A549 (cell line): ENCODE results near the gene BLACAT1. TPM values are rescaled to one million over a fixed set of nuclear protein-coding genes. Genes with fewer than 3 reads are reported as not detected.

Source experiments
- ATAC-seq, 2 experiments: fragments of 200-7000 bp in 1 of 2; fragments of >200 bp in 1 of 2; cut with Nextera tagmentation in 1 of 2; cut with Tn5 transposase in 1 of 2; 3 replicates each; pipeline versions ENCODE4 v1.8.0 to v1.9.1; 2018 to 2020; ENCODE audit warnings: mild to moderate bottlenecking in 1 of 2, moderate library complexity in 1 of 2
- CTCF ChIA-PET: fragments of 300-600 bp; sonication (Branson Sonifier 250); formaldehyde crosslinking; extraction: SDS; loops from one replicate; lab custom pipeline; 2021; ENCODE audit warnings: antibody characterized with exemption, inconsistent platforms; lab: Yijun Ruan, JAX
- POLR2A ChIA-PET: fragments of 350-600 bp; formaldehyde crosslinking; extraction: SDS; loops from one replicate; lab custom pipeline; 2021; ENCODE audit warnings: antibody characterized with exemption, inconsistent platforms; lab: Yijun Ruan, JAX
- DNase-seq, 2 experiments: peaks; one replicate each; pipeline versions ENCODE4 v3.0.0 to v3.0.0-alpha.2; 2011 to 2016; ENCODE audit warnings: low read depth in 1 of 2, low spot score in 1 of 2
- FAIRE-seq: peaks from 2 replicates; lab custom pipeline; 2011; peaks lifted over from hg19 to GRCh38; lab: Jason Lieb, UNC
- H3K27ac ChIP-seq, 2 experiments: fragments of >200 bp; sonication (Bioruptor Twin); formaldehyde crosslinking; 3 replicates each; pipeline ENCODE4 v1.5.1; 2016 to 2017
- H3K4me1 ChIP-seq: fragments of >200 bp; sonication (Bioruptor Twin); formaldehyde crosslinking; 3 replicates; pipeline ENCODE4 v1.6.1; 2016
- H3K4me2 ChIP-seq: fragments of >200 bp; sonication (Bioruptor Twin); formaldehyde crosslinking; 3 replicates; pipeline ENCODE4 v1.6.1; 2016
- H3K4me3 ChIP-seq: fragments of >200 bp; sonication (Bioruptor Twin); formaldehyde crosslinking; 3 replicates; pipeline ENCODE4 v1.5.1; 2016
- H3K9me3 ChIP-seq: fragments of >200 bp; sonication (Bioruptor Twin); formaldehyde crosslinking; 3 replicates; pipeline ENCODE4 v1.6.1; 2016
- BHLHE40 ChIP-seq: IDR thresholded peaks from 2 replicates; pipeline ENCODE4 v1.6.1; 2012; ENCODE audit warnings: low read depth, low read length, inconsistent platforms
- CBX2 ChIP-seq: fragments of 200-600 bp; sonication (generic); IDR thresholded peaks from 2 replicates; pipeline ENCODE4 v1.6.1; 2016; ENCODE audit warnings: low read depth, mild to moderate bottlenecking, borderline replicate concordance
- EHF ChIP-seq: fragments of 250-450 bp; sonication (Bioruptor Pico); IDR thresholded peaks from 2 replicates; pipeline ENCODE4 v1.5.0; 2020; ENCODE audit warnings: mild to moderate bottlenecking
- FOSB ChIP-seq: fragments of 250-450 bp; sonication (Bioruptor Pico); IDR thresholded peaks from 2 replicates; pipeline ENCODE4 v1.5.0; 2020; ENCODE audit warnings: mild to moderate bottlenecking, moderate library complexity
- HDAC2 ChIP-seq: fragments of 200-600 bp; sonication (generic); IDR thresholded peaks from 2 replicates; pipeline ENCODE4 v1.6.1; 2016
- HOXA7 ChIP-seq: fragments of 250-450 bp; sonication (Bioruptor Pico); IDR thresholded peaks from 2 replicates; pipeline ENCODE4 v1.5.0; 2020; ENCODE audit warnings: mild to moderate bottlenecking, moderate library complexity
- HOXB13 ChIP-seq: fragments of 250-450 bp; sonication (Bioruptor Pico); IDR thresholded peaks from 2 replicates; pipeline ENCODE4 v1.5.0; 2020; ENCODE audit warnings: low read depth, mild to moderate bottlenecking, moderate library complexity
- KDM1A ChIP-seq: fragments of 200-600 bp; sonication (generic); IDR thresholded peaks from 2 replicates; pipeline ENCODE4 v1.6.1; 2016; ENCODE audit warnings: low read depth, mild to moderate bottlenecking
- NR3C1 ChIP-seq: fragments of >200 bp; sonication (Bioruptor Twin); formaldehyde crosslinking; IDR thresholded peaks from 3 replicates; pipeline ENCODE4 v1.6.1; 2017
- POLR2A ChIP-seq: IDR thresholded peaks from 2 replicates; pipeline ENCODE4 v1.6.1; 2012; ENCODE audit warnings: mild to moderate bottlenecking, low read length
- POLR2AphosphoS2 ChIP-seq: conservative IDR thresholded peaks from 2 replicates; pipeline ENCODE4 v1.6.1; 2012; ENCODE audit warnings: low read length, improper control_type of control experiment, inconsistent platforms
- RAD21 ChIP-seq, 2 experiments: fragments of >200 bp in 1 of 2; sonication (Bioruptor Twin) in 1 of 2; formaldehyde crosslinking in 1 of 2; IDR thresholded peaks in 1 of 2; conservative IDR thresholded peaks in 1 of 2; 2 replicates in 1 of 2; 3 replicates in 1 of 2; pipeline ENCODE4 v1.6.1; 2012 to 2018; ENCODE audit warnings: inconsistent platforms in 1 of 2
- RARB ChIP-seq: fragments of 250-450 bp; sonication (Bioruptor Pico); IDR thresholded peaks from 2 replicates; pipeline ENCODE4 v1.8.0; 2021; ENCODE audit warnings: mild to moderate bottlenecking, moderate library complexity
- RCOR1 ChIP-seq: fragments of 150-350 bp; IDR thresholded peaks from 2 replicates; pipeline ENCODE4 v1.6.1; 2014; ENCODE audit warnings: antibody characterized with exemption, low read length, low read depth
- TFCP2L1 ChIP-seq: fragments of 250-450 bp; sonication (Bioruptor Pico); IDR thresholded peaks from 2 replicates; pipeline ENCODE4 v1.5.0; 2021; ENCODE audit warnings: mild to moderate bottlenecking
- WGBS: methylation state at CpG from one replicate; pipeline ENCODE4 v1.1.6; 2017; ENCODE audit errors: missing lambda C conversion rate; 5-methylcytosine and 5-hydroxymethylcytosine counted together
- polyA plus RNA-seq, 4 experiments: library from polyadenylated mRNA; depleted of rRNA in 3 of 4; stranded (reverse); fragments of >200 nt; fragmentation: RNase III in 1 of 4; extraction: RNeasy Plus Mini Kit Qiagen cat#74134 plus additional on column Dnase treatment in 1 of 4; gene quantifications; 2 replicates in 3 of 4; 3 replicates in 1 of 4; pipeline ENCODE4 v1.2.3, GENCODE V29; 2011 to 2017
- TF ChIP-seq, protein P1 (sequence below): IDR thresholded peaks from 2 replicates; pipeline ENCODE4 v1.6.1; 2012
- TF ChIP-seq, protein P2 (sequence below): fragments of 150-350 bp; IDR thresholded peaks from 2 replicates; pipeline ENCODE4 v1.6.1; 2014; ENCODE audit warnings: low read depth, mild to moderate bottlenecking, low read length
- TF ChIP-seq, protein P3 (sequence below): fragments of 250-450 bp; sonication (Bioruptor Pico); IDR thresholded peaks from 2 replicates; pipeline ENCODE4 v1.5.0; 2021; ENCODE audit warnings: mild to moderate bottlenecking, moderate library complexity, borderline replicate concordance

Gene BLACAT1
- polyA plus RNA-seq, 2 of the 4 experiments (the other 2 are of a cell fraction) = 0.09 TPM; not detected in 1

DNA sequence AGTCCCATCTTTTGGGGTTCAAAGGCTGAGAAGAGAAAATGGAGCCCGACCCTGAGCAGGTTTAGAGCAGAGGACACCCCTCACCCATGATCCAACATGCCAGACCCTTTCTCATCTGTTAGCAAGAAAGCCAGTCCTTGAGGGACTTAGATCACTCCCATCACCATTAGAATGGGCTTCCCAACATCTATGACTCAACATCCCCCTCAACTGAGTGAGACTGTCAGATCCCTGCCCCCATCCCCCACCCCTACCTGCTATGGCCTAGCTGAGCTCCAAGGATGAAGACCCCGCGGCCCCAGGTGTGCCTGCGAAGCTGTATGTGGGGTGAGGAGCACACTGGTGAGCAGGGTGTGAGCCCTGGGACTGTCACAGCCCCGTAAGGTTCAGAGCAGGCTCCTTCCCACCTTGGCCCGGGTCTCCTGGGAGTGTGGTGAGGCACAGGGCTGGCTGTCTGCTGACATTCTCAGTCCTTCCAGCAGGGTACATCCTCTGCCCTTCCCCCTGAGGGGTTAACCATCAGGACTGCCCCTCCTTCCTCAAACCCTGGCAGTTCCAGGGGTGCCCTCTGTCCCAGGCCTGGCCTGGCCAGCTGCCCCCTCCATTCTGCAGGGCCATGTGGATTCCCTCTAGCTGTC lies 21.4 kb upstream of the BLACAT1 start:
- Histone ChIP-seq H3K4me3 (no peak overlapping the region), H3K27ac (peak overlapping the region; percentile 21 to 66; a peak in 4 of 6 replicates), H3K4me2 (peak overlapping the region; percentile 60; the same call in 2 of the 3 replicates), H3K9me3 (peaks cover 22% of the 10 kb centered on the region), H3K4me1 (peaks cover 17% of the 10 kb centered on the region)
- ChIA-PET POLR2A (interaction anchor here (1.1 kb wide), 1 partner anchor 155 kb away, joined by 3 read pairs; the partner anchor contains the start of gene ELK4), CTCF (interaction anchor here (1.3 to 26.5 kb wide), 6 partner anchors 8 to 80 kb away, joined by 3 to 560 read pairs (median 12); no protein-coding TSS in a partner anchor)
- TF ChIP-seq RCOR1 (no peak), TFCP2L1 (CRISPR knock-in tag) (no peak), CBX2 (no peak), EHF (no peak), FOSB (CRISPR knock-in tag) (no peak)
- TF ChIP-seq, protein P1, sequence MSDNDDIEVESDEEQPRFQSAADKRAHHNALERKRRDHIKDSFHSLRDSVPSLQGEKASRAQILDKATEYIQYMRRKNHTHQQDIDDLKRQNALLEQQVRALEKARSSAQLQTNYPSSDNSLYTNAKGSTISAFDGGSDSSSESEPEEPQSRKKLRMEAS = no peak
- WGBS = 60% methylated on average over 4 of the region's 6 CpGs
- FAIRE-seq (no peak), DNase-seq (no peak), ATAC-seq (peak; percentile 47 to 56)

DNA sequence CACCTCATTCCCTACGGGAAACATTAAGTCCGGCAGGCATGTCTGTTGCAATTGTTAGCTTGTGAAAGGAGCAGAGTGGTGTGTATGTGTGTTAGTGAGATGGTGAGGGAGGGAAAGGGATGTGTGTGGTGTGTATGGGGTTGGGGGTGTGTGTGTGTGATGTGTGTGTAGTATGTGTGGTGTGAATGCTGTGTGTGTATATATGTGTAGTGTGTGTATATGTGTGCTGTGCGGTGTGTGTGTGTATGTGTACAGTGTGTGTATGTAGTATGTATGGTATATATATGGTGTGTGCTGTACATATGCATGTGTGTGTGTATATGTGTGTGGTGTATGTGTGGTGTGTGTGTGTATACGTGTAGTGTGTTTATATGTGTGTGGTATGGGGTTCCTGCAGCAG lies 20.8 kb upstream of the BLACAT1 start:
- ATAC-seq (no peak), DNase-seq (no peak), FAIRE-seq (peak; percentile 7)
- no peak overlapping the region; a peak in 2 of 6 replicates for H3K27ac ChIP-seq
- H3K4me3 ChIP-seq = no peak overlapping the region
- WGBS = 90% methylated on average over 4 of the region's 4 CpGs
- peaks cover 22% of the 10 kb centered on the region for H3K9me3 ChIP-seq
- CTCF ChIA-PET = interaction anchor here (1.3 to 11.9 kb wide), 3 partner anchors 10 to 203 kb away, joined by 4 to 158 read pairs (median 8); no protein-coding TSS in a partner anchor
- peaks cover 17% of the 10 kb centered on the region for H3K4me1 ChIP-seq
- H3K4me2 ChIP-seq = no peak overlapping the region
- POLR2A ChIA-PET = no interaction called here
- TF ChIP-seq HOXB13 (CRISPR knock-in tag) = no peak
- TF ChIP-seq, protein P2, sequence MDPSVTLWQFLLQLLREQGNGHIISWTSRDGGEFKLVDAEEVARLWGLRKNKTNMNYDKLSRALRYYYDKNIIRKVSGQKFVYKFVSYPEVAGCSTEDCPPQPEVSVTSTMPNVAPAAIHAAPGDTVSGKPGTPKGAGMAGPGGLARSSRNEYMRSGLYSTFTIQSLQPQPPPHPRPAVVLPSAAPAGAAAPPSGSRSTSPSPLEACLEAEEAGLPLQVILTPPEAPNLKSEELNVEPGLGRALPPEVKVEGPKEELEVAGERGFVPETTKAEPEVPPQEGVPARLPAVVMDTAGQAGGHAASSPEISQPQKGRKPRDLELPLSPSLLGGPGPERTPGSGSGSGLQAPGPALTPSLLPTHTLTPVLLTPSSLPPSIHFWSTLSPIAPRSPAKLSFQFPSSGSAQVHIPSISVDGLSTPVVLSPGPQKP = no peak
- TF ChIP-seq HOXA7 (CRISPR knock-in tag) = no peak
- no peak for TF ChIP-seq BHLHE40
- TF ChIP-seq RAD21 (conservative IDR thresholded peaks at IDR 0.05 in 1 of 2, IDR thresholded peaks at IDR 0.05 in 1 of 2) = no peak
- TF ChIP-seq POLR2AphosphoS2 = no peak

DNA sequence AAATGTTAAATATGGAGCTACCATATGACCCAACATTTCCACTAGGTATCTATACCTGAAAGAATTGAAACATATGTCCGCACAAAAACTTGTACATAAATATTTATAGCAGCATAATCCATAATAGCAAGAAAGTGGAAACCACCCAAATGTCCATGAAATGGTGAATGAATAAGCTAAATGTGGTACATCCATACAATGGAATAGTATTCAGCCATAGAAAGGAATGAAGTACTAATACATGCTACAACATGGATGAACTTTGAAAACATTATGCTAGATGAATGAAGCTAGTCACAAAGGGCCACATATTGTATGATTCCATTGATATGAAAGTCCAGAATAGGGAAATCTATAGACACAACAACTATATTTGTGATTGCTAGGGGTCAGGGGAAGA lies 20.0 kb upstream of the BLACAT1 start:
- DNase-seq = no peak
- POLR2A ChIA-PET = no interaction called here
- Histone ChIP-seq H3K27ac (no peak overlapping the region), H3K4me2 (no peak overlapping the region), H3K9me3 (peaks cover 22% of the 10 kb centered on the region)
- TF ChIP-seq RARB (CRISPR knock-in tag) = no peak
- TF ChIP-seq KDM1A = peak; percentile 22; the same call in 1 of the 2 replicates
- TF ChIP-seq, all 56 proteins: peak for 1
- ATAC-seq (no peak), FAIRE-seq (no peak)
- peaks cover 17% of the 10 kb centered on the region for H3K4me1 ChIP-seq
- WGBS = 89% methylated on average over 1 of the region's 1 CpG
- CTCF ChIA-PET = interaction anchor here (0.8 to 11.9 kb wide), 10 partner anchors 9 to 203 kb away, joined by 3 to 158 read pairs (median 6); no protein-coding TSS in a partner anchor
- H3K4me3 ChIP-seq = no peak overlapping the region

DNA sequence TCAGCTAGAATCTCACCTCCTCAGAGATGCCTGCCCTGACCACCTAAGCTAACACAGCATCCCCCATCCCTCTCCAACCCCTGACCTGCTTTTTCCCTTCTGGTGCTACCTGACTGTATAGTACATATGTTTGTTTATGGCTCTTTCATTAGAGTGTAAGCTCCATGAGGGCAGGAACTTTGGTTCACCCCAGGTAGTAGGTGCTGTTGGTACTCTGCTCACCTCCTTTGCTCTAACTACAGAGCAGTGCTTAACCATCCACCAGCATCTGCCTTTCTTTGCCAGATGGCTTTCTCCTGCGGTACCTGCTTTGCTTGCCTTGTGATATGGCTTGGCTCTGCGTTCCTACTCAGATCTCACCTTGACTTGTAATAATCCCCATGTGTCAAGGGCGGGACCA lies 18.7 kb upstream of the BLACAT1 start:
- CTCF ChIA-PET = interaction anchor here (0.6 to 11.9 kb wide), 17 partner anchors 8 to 149 kb away, joined by 3 to 158 read pairs (median 5); no protein-coding TSS in a partner anchor
- no peak overlapping the region for H3K4me2 ChIP-seq
- WGBS = 58% methylated on average over 3 of the region's 3 CpGs
- no peak for TF ChIP-seq HDAC2
- no peak for TF ChIP-seq POLR2A
- no peak for TF ChIP-seq NR3C1
- TF ChIP-seq KDM1A = no peak
- TF ChIP-seq, protein P3, sequence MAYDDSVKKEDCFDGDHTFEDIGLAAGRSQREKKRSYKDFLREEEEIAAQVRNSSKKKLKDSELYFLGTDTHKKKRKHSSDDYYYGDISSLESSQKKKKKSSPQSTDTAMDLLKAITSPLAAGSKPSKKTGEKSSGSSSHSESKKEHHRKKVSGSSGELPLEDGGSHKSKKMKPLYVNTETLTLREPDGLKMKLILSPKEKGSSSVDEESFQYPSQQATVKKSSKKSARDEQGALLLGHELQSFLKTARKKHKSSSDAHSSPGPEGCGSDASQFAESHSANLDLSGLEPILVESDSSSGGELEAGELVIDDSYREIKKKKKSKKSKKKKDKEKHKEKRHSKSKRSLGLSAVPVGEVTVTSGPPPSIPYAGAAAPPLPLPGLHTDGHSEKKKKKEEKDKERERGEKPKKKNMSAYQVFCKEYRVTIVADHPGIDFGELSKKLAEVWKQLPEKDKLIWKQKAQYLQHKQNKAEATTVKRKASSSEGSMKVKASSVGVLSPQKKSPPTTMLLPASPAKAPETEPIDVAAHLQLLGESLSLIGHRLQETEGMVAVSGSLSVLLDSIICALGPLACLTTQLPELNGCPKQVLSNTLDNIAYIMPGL (CRISPR knock-in tag) = no peak
- H3K4me3 ChIP-seq = no peak overlapping the region
- H3K27ac ChIP-seq = no peak overlapping the region
- H3K9me3 ChIP-seq = peaks cover 22% of the 10 kb centered on the region
- POLR2A ChIA-PET = no interaction called here
- FAIRE-seq (no peak), DNase-seq (no peak), ATAC-seq (no peak)
- peaks cover 17% of the 10 kb centered on the region for H3K4me1 ChIP-seq
